ENCODE measurements around the gene HSPA2. TPM values are rescaled to one million over a fixed set of nuclear protein-coding genes. Genes with fewer than 3 reads are reported as not detected.

Gene HSPA2
- polyA plus RNA-seq, 1 donor from 2014 or later = 0.25 TPM

DNA sequence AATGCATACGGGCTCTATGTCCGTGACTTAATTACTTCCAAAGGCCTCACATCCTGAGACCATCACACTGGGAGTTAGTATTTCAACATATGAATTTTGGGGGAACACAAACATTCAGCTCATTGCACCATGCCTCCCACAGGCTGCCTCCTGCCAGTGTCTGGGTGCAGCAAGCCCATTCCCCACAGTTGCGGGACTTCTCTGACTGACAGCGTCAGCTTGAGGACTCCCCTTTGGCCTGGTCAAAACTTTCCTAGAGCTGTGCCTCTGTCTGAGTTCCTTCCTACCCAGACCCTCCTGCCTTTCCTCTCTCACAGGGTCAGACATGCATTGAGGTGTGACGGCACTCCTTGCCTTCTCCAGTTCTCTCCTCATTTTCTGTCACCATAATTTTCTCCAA, 36.7 kb downstream of the HSPA2 start:
- Histone ChIP-seq H3K9ac (ENCODE audit: low read length) (no peak overlapping the region), H3K4me2 (ENCODE audit: low read length) (no peak overlapping the region), H3K36me3 (ENCODE audit: insufficient read depth, low read length) (no peaks in the 10 kb centered on the region), H3K27me3 (ENCODE audit: insufficient read depth, low read depth, low read length) (no peaks in the 10 kb centered on the region), H3K27ac (ENCODE audit: low read length) (no peak overlapping the region), H2AFZ (ENCODE audit: low read depth, low read length) (no peak overlapping the region), H3K79me2 (replicated peaks; ENCODE audit: insufficient read depth, low read length) (no peaks in the 10 kb centered on the region), H4K20me1 (ENCODE audit: insufficient read depth) (no peaks in the 10 kb centered on the region), H3K9me2 (ENCODE audit: insufficient read depth, low read length) (no peaks in the 10 kb centered on the region), H3K4me3 (ENCODE audit: low read length) (no peak overlapping the region), H3K9me3 (ENCODE audit: low read length) (no peaks in the 10 kb centered on the region), H3F3A (ENCODE audit: insufficient read depth, low read length, poor library complexity, severe bottlenecking) (no peaks in the 10 kb centered on the region)
- TF ChIP-seq, protein P1, sequence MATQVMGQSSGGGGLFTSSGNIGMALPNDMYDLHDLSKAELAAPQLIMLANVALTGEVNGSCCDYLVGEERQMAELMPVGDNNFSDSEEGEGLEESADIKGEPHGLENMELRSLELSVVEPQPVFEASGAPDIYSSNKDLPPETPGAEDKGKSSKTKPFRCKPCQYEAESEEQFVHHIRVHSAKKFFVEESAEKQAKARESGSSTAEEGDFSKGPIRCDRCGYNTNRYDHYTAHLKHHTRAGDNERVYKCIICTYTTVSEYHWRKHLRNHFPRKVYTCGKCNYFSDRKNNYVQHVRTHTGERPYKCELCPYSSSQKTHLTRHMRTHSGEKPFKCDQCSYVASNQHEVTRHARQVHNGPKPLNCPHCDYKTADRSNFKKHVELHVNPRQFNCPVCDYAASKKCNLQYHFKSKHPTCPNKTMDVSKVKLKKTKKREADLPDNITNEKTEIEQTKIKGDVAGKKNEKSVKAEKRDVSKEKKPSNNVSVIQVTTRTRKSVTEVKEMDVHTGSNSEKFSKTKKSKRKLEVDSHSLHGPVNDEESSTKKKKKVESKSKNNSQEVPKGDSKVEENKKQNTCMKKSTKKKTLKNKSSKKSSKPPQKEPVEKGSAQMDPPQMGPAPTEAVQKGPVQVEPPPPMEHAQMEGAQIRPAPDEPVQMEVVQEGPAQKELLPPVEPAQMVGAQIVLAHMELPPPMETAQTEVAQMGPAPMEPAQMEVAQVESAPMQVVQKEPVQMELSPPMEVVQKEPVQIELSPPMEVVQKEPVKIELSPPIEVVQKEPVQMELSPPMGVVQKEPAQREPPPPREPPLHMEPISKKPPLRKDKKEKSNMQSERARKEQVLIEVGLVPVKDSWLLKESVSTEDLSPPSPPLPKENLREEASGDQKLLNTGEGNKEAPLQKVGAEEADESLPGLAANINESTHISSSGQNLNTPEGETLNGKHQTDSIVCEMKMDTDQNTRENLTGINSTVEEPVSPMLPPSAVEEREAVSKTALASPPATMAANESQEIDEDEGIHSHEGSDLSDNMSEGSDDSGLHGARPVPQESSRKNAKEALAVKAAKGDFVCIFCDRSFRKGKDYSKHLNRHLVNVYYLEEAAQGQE (IDR thresholded peaks at IDR 0.05; ENCODE audit: borderline replicate concordance) = no peak
- TF ChIP-seq EP300 (conservative IDR thresholded peaks at IDR 0.05; ENCODE audit: poor library complexity, severe bottlenecking) (no peak), MXI1 (conservative IDR thresholded peaks at IDR 0.05; ENCODE audit: poor library complexity, severe bottlenecking) (no peak), SMC3 (conservative IDR thresholded peaks at IDR 0.05; ENCODE audit: poor library complexity) (no peak), POLR2AphosphoS5 (IDR thresholded peaks at IDR 0.05) (no peak), EZH2 (IDR thresholded peaks at IDR 0.05; ENCODE audit: borderline replicate concordance, insufficient read depth, low read length, poor library complexity, severe bottlenecking) (no peak), TAF1 (IDR thresholded peaks at IDR 0.05; ENCODE audit: low read depth) (no peak), RAD21 (conservative IDR thresholded peaks at IDR 0.05) (no peak)
- TF ChIP-seq, protein P2, sequence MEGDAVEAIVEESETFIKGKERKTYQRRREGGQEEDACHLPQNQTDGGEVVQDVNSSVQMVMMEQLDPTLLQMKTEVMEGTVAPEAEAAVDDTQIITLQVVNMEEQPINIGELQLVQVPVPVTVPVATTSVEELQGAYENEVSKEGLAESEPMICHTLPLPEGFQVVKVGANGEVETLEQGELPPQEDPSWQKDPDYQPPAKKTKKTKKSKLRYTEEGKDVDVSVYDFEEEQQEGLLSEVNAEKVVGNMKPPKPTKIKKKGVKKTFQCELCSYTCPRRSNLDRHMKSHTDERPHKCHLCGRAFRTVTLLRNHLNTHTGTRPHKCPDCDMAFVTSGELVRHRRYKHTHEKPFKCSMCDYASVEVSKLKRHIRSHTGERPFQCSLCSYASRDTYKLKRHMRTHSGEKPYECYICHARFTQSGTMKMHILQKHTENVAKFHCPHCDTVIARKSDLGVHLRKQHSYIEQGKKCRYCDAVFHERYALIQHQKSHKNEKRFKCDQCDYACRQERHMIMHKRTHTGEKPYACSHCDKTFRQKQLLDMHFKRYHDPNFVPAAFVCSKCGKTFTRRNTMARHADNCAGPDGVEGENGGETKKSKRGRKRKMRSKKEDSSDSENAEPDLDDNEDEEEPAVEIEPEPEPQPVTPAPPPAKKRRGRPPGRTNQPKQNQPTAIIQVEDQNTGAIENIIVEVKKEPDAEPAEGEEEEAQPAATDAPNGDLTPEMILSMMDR (IDR thresholded peaks at IDR 0.05; ENCODE audit: poor library complexity, severe bottlenecking) = no peak

- H3K9me2 ChIP-seq (ENCODE audit: insufficient read depth, low read length) = no peaks in the 10 kb centered on the region
- no peaks in the 10 kb centered on the region for H3K27me3 ChIP-seq (ENCODE audit: insufficient read depth, low read depth, low read length)
- H3K4me3 ChIP-seq (ENCODE audit: low read length) = no peak overlapping the region
- no peaks in the 10 kb centered on the region for H3F3A ChIP-seq (ENCODE audit: insufficient read depth, low read length, poor library complexity, severe bottlenecking)
- H3K36me3 ChIP-seq (ENCODE audit: insufficient read depth, low read length) = no peaks in the 10 kb centered on the region
- no peak overlapping the region for H3K4me2 ChIP-seq (ENCODE audit: low read length)
- H3K9me3 ChIP-seq (ENCODE audit: low read length) = no peaks in the 10 kb centered on the region
- H4K20me1 ChIP-seq (ENCODE audit: insufficient read depth) = no peaks in the 10 kb centered on the region
- H2AFZ ChIP-seq (ENCODE audit: low read depth, low read length) = no peak overlapping the region
- no peak overlapping the region for H3K9ac ChIP-seq (ENCODE audit: low read length)
- H3K27ac ChIP-seq (ENCODE audit: low read length) = no peak overlapping the region
- no peak for TF ChIP-seq EZH2 (IDR thresholded peaks at IDR 0.05; ENCODE audit: borderline replicate concordance, insufficient read depth, low read length, poor library complexity, severe bottlenecking)
- TF ChIP-seq TAF1 (IDR thresholded peaks at IDR 0.05; ENCODE audit: low read depth) = no peak
- TF ChIP-seq, protein P1 (IDR thresholded peaks at IDR 0.05; ENCODE audit: borderline replicate concordance) = no peak
- no peak for TF ChIP-seq SMC3 (conservative IDR thresholded peaks at IDR 0.05; ENCODE audit: poor library complexity)
- TF ChIP-seq RAD21 (conservative IDR thresholded peaks at IDR 0.05) = no peak
- TF ChIP-seq MXI1 (conservative IDR thresholded peaks at IDR 0.05; ENCODE audit: poor library complexity, severe bottlenecking) = no peak
- TF ChIP-seq, protein P2 (IDR thresholded peaks at IDR 0.05; ENCODE audit: poor library complexity, severe bottlenecking) = no peak
- no peak for TF ChIP-seq POLR2AphosphoS5 (IDR thresholded peaks at IDR 0.05)
- TF ChIP-seq EP300 (conservative IDR thresholded peaks at IDR 0.05; ENCODE audit: poor library complexity, severe bottlenecking) = no peak
- no peaks in the 10 kb centered on the region for H3K79me2 ChIP-seq (replicated peaks; ENCODE audit: insufficient read depth, low read length)
Measured at GRCh38 chr14:64580467-64580866, 39.9 kb downstream of the HSPA2 start.
